Activated CD4-positive, alpha-beta memory T cell treated with anti-CD3 and anti-CD28 coated beads, Interleukin-2, amount 10 ng/mL, durations not matched to agents 7 days and 5 days (primary cell): ENCODE data around the gene KCNAB1. TPM values are rescaled to one million over a fixed set of nuclear protein-coding genes. Genes with fewer than 3 reads are reported as not detected.

ENCODE experiments used
- CTCF ChIA-PET: fragments of 350-600 bp; sonication (Branson Sonifier 250); formaldehyde crosslinking; loops from one replicate; lab custom pipeline; 2021; ENCODE audit warnings: antibody characterized with exemption, inconsistent platforms; lab: Charles Lee
- POLR2A ChIA-PET: fragments of 350-600 bp; sonication (Branson Sonifier 250); formaldehyde crosslinking; loops from one replicate; lab custom pipeline; 2021; ENCODE audit warnings: antibody characterized with exemption; lab: Charles Lee
- DNase-seq: peaks from one replicate; pipeline ENCODE4 v3.0.0-alpha.2; 2020
- H3K27ac Mint-ChIP-seq: one replicate; pipeline ENCODE4 v1.8.0; 2021; ENCODE audit warnings: mild to moderate bottlenecking, mixed read lengths
- H3K27me3 Mint-ChIP-seq: one replicate; pipeline ENCODE4 v1.8.0; 2021; ENCODE audit warnings: mixed read lengths
- H3K36me3 Mint-ChIP-seq: one replicate; pipeline ENCODE4 v1.8.0; 2021; ENCODE audit warnings: low read depth, mixed read lengths
- H3K4me1 Mint-ChIP-seq: one replicate; pipeline ENCODE4 v1.8.0; 2021; ENCODE audit warnings: mixed read lengths
- H3K4me3 Mint-ChIP-seq: one replicate; pipeline ENCODE4 v1.8.0; 2021; ENCODE audit warnings: mild to moderate bottlenecking, mixed read lengths
- H3K9me3 Mint-ChIP-seq: one replicate; pipeline ENCODE4 v1.8.0; 2021; ENCODE audit warnings: mixed read lengths
- total RNA-seq, 2 experiments: library from RNA; stranded (reverse); gene quantifications; one replicate each; pipeline ENCODE4 v1.2.3, GENCODE V29; 2021

The KCNAB1 gene
- total RNA-seq, 2 experiments from 2014 or later: not detected

- Mint-ChIP-seq H3K4me1 (no peaks in the 10 kb centered on the region), H3K27ac (no peak overlapping the region), H3K27me3 (peaks cover 13% of the 10 kb centered on the region), H3K4me3 (no peak overlapping the region), H3K9me3 (no peaks in the 10 kb centered on the region), H3K36me3 (no peaks in the 10 kb centered on the region)
- ChIA-PET CTCF (interaction anchor here (1.4 to 1.5 kb wide), 2 partner anchors 35 to 92 kb away, joined by 3 to 4 read pairs; no protein-coding TSS in a partner anchor), POLR2A (interaction anchor here (0.6 kb wide), 2 partner anchors 10 to 1068 kb away, joined by 3 to 4 read pairs; no protein-coding TSS in a partner anchor)
- no peak for DNase-seq
Measured at GRCh38 chr3:156417559-156418132, 297.3 kb downstream of the KCNAB1 start.

DNA sequence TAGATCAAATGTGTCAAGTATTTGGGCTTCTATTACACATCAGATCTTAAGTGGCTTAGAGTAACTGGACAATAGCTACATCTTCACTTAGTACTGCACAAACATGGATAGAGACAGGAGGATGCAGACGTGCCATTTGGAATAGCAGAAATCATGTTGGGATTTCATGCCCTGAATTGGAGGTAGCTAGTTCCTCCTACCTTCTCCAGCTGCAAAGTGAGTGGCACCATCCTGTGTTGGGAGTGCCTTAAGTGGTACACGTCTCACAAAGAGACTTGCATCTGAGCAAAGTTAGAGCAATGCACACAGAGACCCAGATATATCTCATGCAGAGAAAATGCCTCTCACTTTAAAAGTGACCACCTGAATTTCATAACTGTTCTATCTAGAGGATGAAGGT is 298.1 kb downstream of the KCNAB1 start:
- CTCF ChIA-PET: interaction anchor here (0.6 to 1.5 kb wide), 2 partner anchors 91 to 106 kb away, joined by 4 to 7 read pairs; no protein-coding TSS in a partner anchor
- H3K27me3 Mint-ChIP-seq: peaks cover 11% of the 10 kb centered on the region
- DNase-seq: no peak
- no peaks in the 10 kb centered on the region for H3K9me3 Mint-ChIP-seq
- H3K27ac Mint-ChIP-seq: no peak overlapping the region
- no peak overlapping the region for H3K4me3 Mint-ChIP-seq
- no peaks in the 10 kb centered on the region for H3K36me3 Mint-ChIP-seq
- H3K4me1 Mint-ChIP-seq: no peaks in the 10 kb centered on the region
- POLR2A ChIA-PET: no interaction called here

GRCh38 chr3:156421534-156421933 is 301.2 kb downstream of the KCNAB1 start:
- no peak overlapping the region for H3K4me3 Mint-ChIP-seq
- POLR2A ChIA-PET: no interaction called here
- CTCF ChIA-PET: no interaction called here
- no peaks in the 10 kb centered on the region for H3K36me3 Mint-ChIP-seq
- no peaks in the 10 kb centered on the region for H3K4me1 Mint-ChIP-seq
- H3K27me3 Mint-ChIP-seq: peaks cover 12% of the 10 kb centered on the region
- no peak overlapping the region for H3K27ac Mint-ChIP-seq
- no peak for DNase-seq
- H3K9me3 Mint-ChIP-seq: no peaks in the 10 kb centered on the region

- POLR2A ChIA-PET: no interaction called here
- no peaks in the 10 kb centered on the region for H3K36me3 Mint-ChIP-seq
Measured at GRCh38 chr3:156424758-156425157, 304.4 kb downstream of the KCNAB1 start.

DNA sequence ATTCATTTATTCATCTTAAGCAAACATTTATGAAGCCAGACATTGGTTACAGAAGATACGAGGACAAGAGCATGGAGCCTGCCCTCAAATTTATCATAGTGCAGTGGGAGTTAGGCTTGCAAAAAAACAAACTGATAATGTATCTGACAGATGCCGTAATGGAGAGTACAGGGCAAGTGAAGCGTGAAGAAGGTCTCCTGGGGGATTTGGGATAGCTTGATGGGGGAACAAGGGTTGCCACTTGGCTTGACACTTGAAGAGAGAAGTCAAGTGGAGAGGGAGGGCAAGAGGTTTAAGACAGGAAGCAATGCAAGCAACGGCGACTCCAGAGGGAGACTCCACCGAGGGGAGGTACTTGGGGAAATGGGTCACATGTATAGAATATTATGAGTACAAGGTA is 305.3 kb downstream of the KCNAB1 start:
- no peak for DNase-seq
- Mint-ChIP-seq H3K9me3 (no peaks in the 10 kb centered on the region), H3K36me3 (no peaks in the 10 kb centered on the region), H3K4me1 (no peaks in the 10 kb centered on the region), H3K4me3 (no peak overlapping the region), H3K27me3 (peaks cover 7% of the 10 kb centered on the region), H3K27ac (no peak overlapping the region)
- ChIA-PET CTCF (no interaction called here), POLR2A (no interaction called here)

More at GRCh38 chr3:156424758-156425157, 304.4 kb downstream of the KCNAB1 start:
- no peak for DNase-seq
- Mint-ChIP-seq H3K27ac (no peak overlapping the region), H3K27me3 (peaks cover 8% of the 10 kb centered on the region), H3K9me3 (no peaks in the 10 kb centered on the region), H3K4me3 (no peak overlapping the region), H3K4me1 (no peaks in the 10 kb centered on the region)
- CTCF ChIA-PET: no interaction called here

DNA sequence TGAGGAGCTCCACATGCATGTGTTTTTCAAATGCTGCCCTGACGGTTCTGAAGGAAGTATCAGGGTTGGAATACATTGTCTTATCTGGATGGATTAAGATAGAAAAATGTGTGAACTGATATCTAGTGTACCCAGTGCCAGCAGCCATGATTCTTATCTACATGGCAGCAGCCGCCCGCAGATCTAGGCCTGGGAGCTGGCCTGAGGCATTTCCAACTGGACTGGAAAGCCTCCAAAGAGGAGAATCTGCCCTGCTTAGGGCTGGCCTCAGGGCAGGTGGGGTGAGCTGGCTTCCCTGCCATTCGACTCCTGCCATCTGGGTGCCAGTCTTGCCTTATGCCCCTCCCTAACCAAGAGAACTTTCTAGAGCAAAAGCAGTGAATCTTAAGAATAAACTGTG is 308.7 kb downstream of the KCNAB1 start:
- no peak overlapping the region for H3K4me3 Mint-ChIP-seq
- H3K4me1 Mint-ChIP-seq: peaks cover 1% of the 10 kb centered on the region
- H3K27ac Mint-ChIP-seq: no peak overlapping the region
- CTCF ChIA-PET: no interaction called here
- no peaks in the 10 kb centered on the region for H3K9me3 Mint-ChIP-seq
- no peaks in the 10 kb centered on the region for H3K36me3 Mint-ChIP-seq
- DNase-seq: no peak
- POLR2A ChIA-PET: no interaction called here
- H3K27me3 Mint-ChIP-seq: peaks cover 11% of the 10 kb centered on the region

DNA sequence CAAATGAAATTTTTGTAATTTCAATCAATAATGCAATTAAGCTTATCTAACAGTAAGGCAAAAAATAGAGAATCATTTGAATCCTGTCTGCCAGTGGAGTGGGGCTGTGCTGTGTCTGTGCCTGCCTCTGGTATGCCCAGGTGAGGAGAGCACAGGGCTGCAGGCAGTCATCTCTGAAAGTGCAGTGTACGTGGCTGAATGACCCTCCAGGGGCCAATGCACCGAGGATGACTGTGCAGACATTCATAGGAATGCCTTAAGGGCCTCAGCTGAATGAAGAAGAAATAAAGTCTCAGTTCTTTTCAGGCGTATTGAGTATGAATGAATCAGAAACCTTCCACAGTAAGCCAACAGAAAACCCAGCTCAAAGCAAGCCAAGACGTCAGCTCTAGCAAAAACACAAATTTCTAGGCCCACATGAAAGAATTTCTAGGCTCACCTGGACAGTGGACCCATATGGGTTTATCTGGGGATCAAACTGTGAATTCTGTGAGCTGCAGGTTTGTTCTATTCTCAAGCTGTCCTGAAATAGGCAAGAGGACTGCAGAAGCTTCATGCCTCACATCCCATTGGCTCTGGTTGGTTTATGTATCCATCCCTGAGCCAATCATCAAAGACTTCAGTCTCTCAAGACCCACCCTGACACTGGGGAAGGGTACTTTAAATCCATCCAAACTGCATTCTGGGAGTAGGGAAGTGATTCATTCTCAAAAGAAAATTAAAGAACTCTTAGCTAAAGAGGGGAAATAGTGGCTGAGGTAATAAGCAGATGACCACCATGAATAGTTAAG is 311.2 kb downstream of the KCNAB1 start:
- ChIA-PET POLR2A (no interaction called here), CTCF (no interaction called here)
- no peak for DNase-seq
- peaks cover 20% of the 10 kb centered on the region for H3K27me3 Mint-ChIP-seq
- H3K27ac Mint-ChIP-seq: no peak overlapping the region
- no peak overlapping the region for H3K4me3 Mint-ChIP-seq
- no peaks in the 10 kb centered on the region for H3K9me3 Mint-ChIP-seq
- H3K4me1 Mint-ChIP-seq: peaks cover 1% of the 10 kb centered on the region
- no peaks in the 10 kb centered on the region for H3K36me3 Mint-ChIP-seq

DNA sequence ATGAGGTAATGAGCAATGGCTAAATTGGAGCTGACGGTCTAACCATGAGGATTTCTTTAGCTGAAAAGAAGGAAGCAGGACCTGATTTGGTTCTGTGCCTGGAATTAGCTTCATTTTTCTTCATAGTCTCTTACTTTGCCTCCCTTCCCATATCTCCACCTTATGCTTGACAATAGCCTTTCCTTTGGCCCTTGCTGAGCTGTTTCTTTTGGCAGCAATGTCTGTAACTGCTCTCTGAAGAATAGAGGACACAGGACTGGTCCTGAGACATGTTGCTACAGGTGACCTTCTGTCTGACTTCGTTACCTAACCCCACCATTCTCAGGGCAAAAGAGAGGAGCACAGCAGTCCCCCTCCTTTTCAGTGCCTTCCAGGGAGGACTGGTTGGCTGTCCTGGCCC is 312.2 kb downstream of the KCNAB1 start:
- no peaks in the 10 kb centered on the region for H3K9me3 Mint-ChIP-seq
- peaks cover 1% of the 10 kb centered on the region for H3K4me1 Mint-ChIP-seq
- H3K27ac Mint-ChIP-seq: no peak overlapping the region
- ChIA-PET CTCF (no interaction called here), POLR2A (no interaction called here)
- peaks cover 26% of the 10 kb centered on the region for H3K27me3 Mint-ChIP-seq
- no peak for DNase-seq
- no peak overlapping the region for H3K4me3 Mint-ChIP-seq
- no peaks in the 10 kb centered on the region for H3K36me3 Mint-ChIP-seq

DNA sequence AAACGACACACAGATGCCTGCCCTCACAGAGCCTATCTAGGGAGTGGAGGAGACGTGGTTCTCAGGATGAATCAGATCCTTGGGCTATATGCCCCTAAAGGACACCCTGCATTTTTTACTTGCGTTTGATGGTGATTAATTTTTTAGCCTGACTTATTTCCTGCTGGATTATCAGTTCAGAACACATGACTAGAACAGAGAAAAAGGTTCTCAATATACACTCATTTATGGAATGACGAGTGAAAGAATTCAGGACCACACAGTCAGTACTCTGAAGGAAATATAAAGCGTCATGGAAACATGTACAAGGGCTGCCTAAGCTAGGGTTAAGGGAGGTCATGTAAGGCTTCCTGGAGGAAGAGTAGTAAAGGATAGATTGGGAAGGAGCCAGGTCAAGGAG is 312.8 kb downstream of the KCNAB1 start:
- Mint-ChIP-seq H3K4me1 (peaks cover 1% of the 10 kb centered on the region), H3K36me3 (no peaks in the 10 kb centered on the region), H3K27me3 (peaks cover 31% of the 10 kb centered on the region), H3K4me3 (no peak overlapping the region), H3K27ac (no peak overlapping the region), H3K9me3 (no peaks in the 10 kb centered on the region)
- POLR2A ChIA-PET: no interaction called here
- CTCF ChIA-PET: no interaction called here
- DNase-seq: no peak

GRCh38 chr3:156433910-156434309 is 313.5 kb downstream of the KCNAB1 start:
- ChIA-PET POLR2A (no interaction called here), CTCF (no interaction called here)
- DNase-seq: no peak
- Mint-ChIP-seq H3K9me3 (no peaks in the 10 kb centered on the region), H3K4me3 (no peak overlapping the region), H3K36me3 (no peaks in the 10 kb centered on the region), H3K27ac (no peak overlapping the region), H3K4me1 (peaks cover 1% of the 10 kb centered on the region), H3K27me3 (peaks cover 31% of the 10 kb centered on the region)

GRCh38 chr3:156434921-156435320 is 314.5 kb downstream of the KCNAB1 start:
- Mint-ChIP-seq H3K27ac (no peak overlapping the region), H3K4me1 (peaks cover 1% of the 10 kb centered on the region), H3K36me3 (no peaks in the 10 kb centered on the region), H3K9me3 (no peaks in the 10 kb centered on the region), H3K27me3 (peaks cover 39% of the 10 kb centered on the region), H3K4me3 (no peak overlapping the region)
- ChIA-PET CTCF (no interaction called here), POLR2A (no interaction called here)
- DNase-seq: no peak

- ChIA-PET CTCF (interaction anchor here (1.0 to 1.4 kb wide), 2 partner anchors 65 to 67 kb away, joined by 4 to 5 read pairs; no protein-coding TSS in a partner anchor), POLR2A (no interaction called here)
- Mint-ChIP-seq H3K27me3 (peaks cover 22% of the 10 kb centered on the region), H3K27ac (no peak overlapping the region), H3K4me3 (no peak overlapping the region), H3K9me3 (no peaks in the 10 kb centered on the region), H3K4me1 (no peaks in the 10 kb centered on the region), H3K36me3 (no peaks in the 10 kb centered on the region)
- DNase-seq: no peak
Measured at GRCh38 chr3:156443079-156443478, 322.7 kb downstream of the KCNAB1 start.

- peaks cover 15% of the 10 kb centered on the region for H3K27me3 Mint-ChIP-seq
- H3K27ac Mint-ChIP-seq: no peak overlapping the region
- CTCF ChIA-PET: interaction anchor here (1.0 kb wide), 2 partner anchors 11 to 63 kb away, joined by 3 to 5 read pairs; no protein-coding TSS in a partner anchor
- no peak for DNase-seq
- no peaks in the 10 kb centered on the region for H3K36me3 Mint-ChIP-seq
- H3K9me3 Mint-ChIP-seq: no peaks in the 10 kb centered on the region
- POLR2A ChIA-PET: no interaction called here
- no peaks in the 10 kb centered on the region for H3K4me1 Mint-ChIP-seq
- H3K4me3 Mint-ChIP-seq: no peak overlapping the region
Measured at GRCh38 chr3:156445117-156446090, 325.0 kb downstream of the KCNAB1 start.
